Activated CD4-positive, alpha-beta T cell treated with anti-CD3 and anti-CD28 coated beads, Interleukin-2, Interleukin-6, amounts not matched to agents 100 ng/mL and 50 ng/mL, durations not matched to agents 16 hours and 8 hours (primary cell): Measurements from ENCODE around the gene DAP.

Source experiments
- DNase-seq: peaks from one replicate; pipeline ENCODE4 v3.0.0-alpha.2; 2020

DAP gene

DNA sequence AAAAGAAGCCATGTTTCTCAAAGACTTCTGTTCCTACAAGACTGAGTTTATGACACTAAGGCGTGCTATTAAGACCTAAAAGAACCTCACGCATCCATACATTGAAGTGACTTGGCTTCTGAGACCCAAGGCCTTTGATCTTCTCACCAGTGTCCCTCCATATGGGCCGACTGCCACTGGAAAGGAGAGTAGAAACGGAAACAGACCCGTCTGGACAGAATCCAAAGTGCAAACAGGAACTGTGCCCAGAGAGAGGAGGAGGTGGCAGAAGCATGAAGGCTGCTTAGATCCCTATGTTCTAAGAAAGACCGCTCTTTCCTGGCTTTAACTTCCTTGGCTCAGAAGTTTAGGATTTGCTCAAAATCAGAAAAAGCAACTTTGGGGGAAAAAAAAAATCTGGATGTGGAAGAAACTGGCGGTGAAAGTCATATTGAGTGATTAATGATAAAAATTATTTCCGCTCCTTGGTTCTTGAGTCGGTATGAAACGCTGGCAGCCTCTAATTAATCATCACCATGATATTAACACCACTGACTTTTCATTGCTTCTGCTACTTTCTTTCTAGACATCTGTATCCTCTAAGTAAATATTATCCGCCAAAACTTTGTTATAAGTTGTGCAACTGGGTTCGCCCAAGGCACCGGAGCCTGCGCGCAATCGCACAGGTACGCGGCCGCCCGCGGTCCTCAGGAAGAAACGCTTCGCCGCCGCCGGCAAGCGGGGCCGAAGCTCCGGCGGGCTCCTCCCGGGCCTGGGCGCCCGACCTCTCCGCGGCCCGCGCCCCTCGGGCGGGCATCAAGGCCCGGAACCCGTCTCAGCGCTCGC lies 726 bp downstream of the DAP start:
- peak; percentile 43 for DNase-seq

- DNase-seq: no peak
These were observed 1.9 kb downstream of the DAP start for GRCh38 chr5:10759111-10759510.

DNA sequence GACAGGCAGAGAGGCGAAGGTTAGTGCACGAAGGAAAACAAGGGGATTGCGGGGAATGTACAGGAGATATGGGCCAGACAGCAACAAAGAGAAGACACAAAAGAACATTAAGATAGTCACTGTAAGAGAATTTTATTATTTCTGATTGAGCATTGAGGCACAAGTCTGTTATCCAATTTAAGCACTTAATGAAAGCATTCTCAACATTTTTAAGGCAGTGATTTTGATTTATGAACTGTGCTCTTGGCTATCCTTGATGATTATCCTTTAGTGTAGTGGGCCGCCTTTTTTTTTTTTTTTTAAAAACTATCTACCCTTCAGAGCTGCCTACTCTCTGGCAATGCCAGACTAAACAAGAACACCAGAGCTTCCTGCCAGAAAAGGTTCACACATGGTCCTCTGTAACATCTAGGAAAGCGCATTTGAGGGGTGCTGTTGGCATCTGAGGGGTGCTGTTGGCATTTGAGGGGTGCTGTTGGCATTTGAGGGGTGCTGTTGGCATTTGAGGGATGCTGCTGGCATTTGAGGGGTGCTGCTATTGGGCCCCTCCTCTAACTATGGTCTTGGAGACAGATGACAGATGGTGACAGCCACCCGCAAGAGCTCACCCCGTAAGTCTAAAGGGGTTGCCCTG lies 3.0 kb downstream of the DAP start:
- DNase-seq: no peak

GRCh38 chr5:10757043-10757442 lies 4.0 kb downstream of the DAP start:
- DNase-seq: no peak

- peak; percentile 33 for DNase-seq
These were observed 4.5 kb downstream of the DAP start for GRCh38 chr5:10756549-10756948.

DNA sequence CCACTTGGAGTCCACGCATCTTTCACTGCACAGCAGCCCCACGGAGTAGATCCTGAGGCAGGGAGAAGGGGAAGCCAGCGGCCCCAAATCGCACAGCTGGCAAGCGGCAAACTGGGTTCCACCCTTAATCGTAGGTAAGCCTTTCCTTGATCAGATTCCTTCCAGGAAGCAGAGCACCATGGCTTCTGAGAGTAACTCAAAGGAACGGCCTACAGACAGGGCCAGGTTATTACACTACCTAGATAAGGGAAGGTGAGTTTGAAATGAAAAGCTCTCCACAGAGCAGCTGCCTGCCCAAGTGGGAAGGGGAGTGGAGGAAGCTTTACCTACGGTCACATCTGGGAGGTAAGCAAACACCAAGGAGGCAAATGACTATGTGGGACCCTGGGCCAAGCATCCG lies 7.9 kb downstream of the DAP start:
- no peak for DNase-seq

DNA sequence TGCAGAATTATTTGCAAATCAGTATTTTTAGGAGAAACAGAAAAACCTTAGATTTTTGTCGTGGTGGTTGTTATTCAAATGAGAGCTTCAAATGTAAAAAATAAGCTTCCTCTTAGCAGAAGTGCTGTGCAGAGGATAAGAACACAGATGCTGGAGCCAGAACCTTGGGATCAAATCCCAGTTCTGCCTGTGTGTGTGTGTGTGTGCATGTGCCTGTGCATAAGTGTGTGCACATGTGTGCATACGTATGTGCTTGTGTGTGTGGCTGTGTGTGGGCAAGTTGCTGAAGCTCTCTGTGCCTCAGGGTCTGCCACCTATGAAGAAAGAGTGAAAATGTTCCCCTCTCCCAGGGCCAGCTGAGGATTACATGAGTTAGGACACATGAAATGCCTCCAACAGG lies 8.6 kb downstream of the DAP start:
- no peak for DNase-seq

DNA sequence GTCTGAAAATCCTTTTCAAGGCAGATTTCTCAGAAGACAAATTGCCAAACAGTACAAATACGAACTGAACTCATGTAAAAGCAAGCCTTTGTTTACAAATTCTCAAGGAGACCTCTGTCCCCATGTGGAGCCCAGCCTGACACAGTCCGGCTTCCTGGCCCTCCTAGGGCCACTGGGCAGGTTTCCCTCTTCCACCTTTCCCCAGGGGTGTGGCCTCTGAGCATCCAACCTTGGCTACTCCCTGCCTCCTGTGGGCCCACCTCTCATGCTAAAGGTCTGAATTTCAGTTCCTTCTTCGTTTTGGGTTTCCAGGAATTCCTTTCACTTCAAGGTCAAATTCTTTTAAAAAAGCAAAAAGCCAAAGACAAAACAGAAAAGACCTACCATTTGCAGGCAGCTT lies 10.1 kb downstream of the DAP start:
- no peak for DNase-seq

DNA sequence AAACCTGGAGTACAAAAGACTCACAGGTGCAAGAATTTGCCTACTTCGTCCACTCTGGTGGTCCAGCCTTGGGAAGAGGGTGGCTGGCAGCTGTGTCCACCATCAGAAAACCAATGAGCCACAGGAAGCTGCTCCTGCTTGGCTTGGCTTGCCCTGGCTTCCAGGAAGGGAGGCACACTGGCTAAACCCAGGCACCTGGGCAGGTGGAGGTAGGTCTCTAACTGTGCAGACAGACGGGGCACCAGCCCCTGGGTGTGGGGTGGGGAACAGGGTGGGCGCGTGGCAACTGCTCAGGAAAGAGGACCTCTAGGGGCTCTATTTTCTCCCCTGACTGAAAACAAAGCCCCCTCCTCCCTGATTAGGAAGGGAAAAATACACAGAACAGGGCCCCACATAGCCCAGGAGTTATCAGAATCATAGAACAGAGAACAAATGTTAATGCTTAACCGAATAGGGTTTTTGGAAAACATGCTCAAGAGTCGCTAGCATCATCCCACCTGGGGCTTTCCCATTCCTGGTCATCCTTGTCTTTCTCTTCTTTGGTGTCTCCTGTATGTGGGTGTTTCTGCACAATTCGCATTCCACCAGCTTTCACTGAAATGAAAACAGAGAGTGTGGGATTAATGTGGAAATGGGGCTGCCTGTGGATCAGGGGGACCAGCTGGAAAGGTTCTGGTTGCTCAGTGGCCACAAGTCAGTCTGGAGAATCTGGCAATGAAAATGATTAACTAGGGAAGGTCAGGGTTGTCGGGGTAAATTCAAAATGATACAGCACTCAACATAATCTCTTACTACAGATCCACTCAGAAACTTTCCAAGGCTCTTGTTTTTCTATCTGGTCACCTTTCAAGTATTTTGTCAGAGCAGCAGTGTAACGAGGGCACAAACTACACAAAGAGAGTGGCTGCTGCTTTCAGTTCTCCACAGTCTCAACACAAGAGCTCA lies 13.1 kb downstream of the DAP start:
- no peak for DNase-seq

- no peak for DNase-seq
These were observed 14.3 kb downstream of the DAP start for GRCh38 chr5:10746711-10747110.

- no peak for DNase-seq
These were observed 15.9 kb downstream of the DAP start for GRCh38 chr5:10745133-10745532.

GRCh38 chr5:10744681-10745080 lies 16.4 kb downstream of the DAP start:
- no peak for DNase-seq

DNA sequence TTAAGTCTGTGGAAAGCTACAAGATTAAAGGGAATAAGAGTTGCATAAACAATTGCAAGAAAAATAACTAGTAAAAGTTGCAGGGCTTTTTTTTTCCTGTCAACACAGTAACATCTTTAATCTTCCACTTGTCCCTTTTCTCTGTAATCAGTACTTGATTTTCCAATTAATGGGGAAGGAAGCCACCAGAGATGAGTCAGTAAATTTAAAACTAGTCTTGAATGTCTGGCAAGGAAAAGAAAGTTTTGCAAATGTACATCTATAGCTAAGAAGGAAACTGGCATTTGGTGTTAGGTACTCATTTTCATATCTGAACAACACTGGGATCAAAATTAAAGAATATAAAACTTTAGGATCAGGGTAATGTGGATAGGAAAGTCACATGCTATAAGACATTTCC lies 17.1 kb downstream of the DAP start:
- DNase-seq: no peak

DNA sequence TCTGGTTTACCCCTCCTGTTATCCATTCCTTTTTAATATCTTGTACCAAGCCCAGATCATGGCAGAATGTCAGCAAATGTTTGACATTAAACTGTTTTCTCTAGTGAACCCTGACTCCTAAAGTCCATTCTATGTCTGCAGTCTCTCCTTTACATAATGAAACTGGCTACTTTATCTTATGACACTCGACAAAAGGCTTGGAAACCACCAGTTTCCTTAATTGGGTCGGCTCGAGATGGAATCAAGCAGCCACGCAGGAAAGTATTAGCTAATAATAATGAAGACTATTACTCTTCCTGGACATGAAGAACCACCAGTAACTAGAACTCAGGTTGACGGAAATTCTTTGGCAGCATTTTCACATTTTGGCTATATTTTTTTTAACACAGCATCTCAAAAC lies 17.5 kb downstream of the DAP start:
- DNase-seq: no peak

DNA sequence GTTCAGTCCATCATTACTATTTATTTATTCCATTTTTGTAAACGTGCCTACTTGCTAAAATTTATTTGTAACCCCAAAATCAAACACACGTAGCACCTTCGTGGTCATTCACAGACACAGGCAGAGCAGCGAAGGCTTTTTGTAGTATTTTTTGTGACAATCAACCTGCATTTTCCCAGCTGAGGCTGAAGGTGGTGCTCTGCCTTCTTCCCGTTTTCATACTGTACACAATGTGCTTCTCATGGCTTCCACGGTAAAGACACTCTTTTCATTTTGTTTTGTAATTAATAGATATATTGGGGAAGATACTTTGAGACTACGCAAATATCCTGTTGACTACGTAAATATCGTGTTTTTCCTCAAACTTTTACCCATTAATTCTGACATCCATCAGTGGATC lies 19.4 kb downstream of the DAP start:
- DNase-seq: no peak

GRCh38 chr5:10740384-10740783 lies 20.6 kb downstream of the DAP start:
- DNase-seq: no peak

- no peak for DNase-seq
These were observed 23.2 kb downstream of the DAP start for GRCh38 chr5:10737880-10738279.

DNA sequence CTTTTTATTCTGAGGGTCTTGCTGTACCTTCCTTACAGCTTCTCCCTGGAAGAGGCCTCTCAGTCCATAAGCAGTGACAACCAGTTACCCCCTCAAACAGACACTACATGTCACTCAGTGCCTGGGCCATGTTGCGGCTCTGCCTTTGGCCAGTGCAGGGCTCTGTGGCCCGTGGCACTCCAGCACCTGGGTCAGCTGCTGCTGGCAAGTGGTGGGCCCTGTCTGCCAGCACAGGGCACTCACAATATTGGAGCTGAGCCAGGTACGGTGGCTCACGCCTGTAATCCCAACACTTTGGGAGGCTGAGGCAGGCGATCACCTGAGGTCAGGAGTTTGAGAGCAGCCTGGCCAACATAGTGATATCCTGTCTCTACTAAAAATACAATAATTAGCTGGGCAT lies 24.2 kb downstream of the DAP start:
- DNase-seq: no peak

DNA sequence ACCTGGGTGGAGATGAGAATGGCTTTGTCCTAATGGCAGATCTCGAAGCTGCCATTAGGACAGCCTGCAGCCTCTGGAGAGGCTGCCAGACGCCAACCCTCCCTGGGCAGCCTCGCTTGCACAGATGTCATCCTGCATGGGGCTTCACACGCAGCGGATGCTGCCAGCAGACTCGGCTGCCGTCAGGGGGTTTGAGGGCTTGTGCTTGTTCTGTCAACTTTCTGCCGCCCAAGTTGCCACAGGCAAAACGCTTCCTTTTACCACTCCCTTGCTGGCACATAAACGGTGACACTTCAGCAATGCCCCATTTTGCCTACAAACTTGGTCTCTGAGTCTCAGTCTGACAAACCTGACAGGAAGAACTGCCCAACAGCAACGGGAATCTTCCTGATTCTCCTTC lies 24.7 kb downstream of the DAP start:
- DNase-seq: no peak

DNA sequence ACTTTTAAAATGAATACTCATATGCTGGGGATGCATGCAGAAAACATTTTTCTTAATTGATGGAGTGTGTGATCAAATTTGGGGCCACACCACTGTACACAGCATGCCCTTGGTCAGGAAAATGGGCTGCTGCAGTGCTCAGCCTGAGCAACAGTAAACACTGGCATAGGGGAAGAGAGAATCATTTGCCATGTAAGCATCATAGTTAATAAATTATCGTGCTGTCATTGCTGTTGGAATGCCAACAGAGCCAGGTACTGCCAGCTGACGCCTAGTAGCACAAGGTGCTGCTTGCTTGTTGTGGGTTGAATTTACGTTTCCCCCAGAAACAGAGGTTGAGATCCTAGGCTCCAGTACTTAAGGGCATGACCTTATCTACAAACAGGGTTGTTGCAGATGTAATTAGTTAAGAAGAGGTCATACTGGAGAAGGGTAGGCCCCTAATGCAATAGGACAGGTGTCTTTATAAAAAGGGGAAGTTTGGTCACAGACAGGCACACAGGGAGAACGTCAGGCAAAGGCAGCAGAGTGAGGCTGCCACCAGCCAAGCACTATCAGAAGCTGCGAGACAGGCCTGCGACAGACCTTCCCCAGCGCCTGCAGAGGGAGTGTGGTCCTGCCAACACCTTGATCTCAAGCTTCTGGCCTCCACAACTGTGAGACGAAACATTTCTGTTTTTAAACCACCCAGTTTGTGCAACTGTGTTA lies 25.3 kb downstream of the DAP start:
- no peak for DNase-seq

- DNase-seq: no peak
These were observed 26.1 kb downstream of the DAP start for GRCh38 chr5:10734832-10735523.

- no peak for DNase-seq
These were observed 26.9 kb downstream of the DAP start for GRCh38 chr5:10734037-10734709.
